ENCODE measurements around the gene EMP2. TPM values are rescaled to one million over a fixed set of nuclear protein-coding genes. Genes with fewer than 3 reads are reported as not detected.
"Not testable (repeated sequence)": the region's sequence is repeated elsewhere in the genome, so short reads cannot be mapped to it uniquely, and the experiment has no call there.

The EMP2 gene
- polyA plus RNA-seq, 1 donor = 21.2 TPM

GRCh38 chr16:10578474-10579316, 1.7 kb downstream of the EMP2 start:
- DNase-seq = no peak

GRCh38 chr16:10577305-10578202, 2.8 kb downstream of the EMP2 start:
- no peak for DNase-seq

- no peak for DNase-seq
Measured at GRCh38 chr16:10576390-10577304, 3.8 kb downstream of the EMP2 start.

GRCh38 chr16:10575506-10576130, 4.8 kb downstream of the EMP2 start:
- no peak for DNase-seq

- DNase-seq = no peak
Measured at GRCh38 chr16:10572611-10573010, 7.8 kb downstream of the EMP2 start.

GRCh38 chr16:10571354-10571753, 9.0 kb downstream of the EMP2 start:
- DNase-seq = no peak

- DNase-seq = no peak
Measured at GRCh38 chr16:10569621-10570020, 10.8 kb downstream of the EMP2 start.

GRCh38 chr16:10566613-10567012, 13.8 kb downstream of the EMP2 start:
- no peak for DNase-seq

GRCh38 chr16:10565167-10565566, 15.2 kb downstream of the EMP2 start:
- DNase-seq = no peak

- no peak for DNase-seq
Measured at GRCh38 chr16:10564591-10564990, 15.8 kb downstream of the EMP2 start.

GRCh38 chr16:10562361-10562899, 18.0 kb downstream of the EMP2 start:
- DNase-seq = no peak

GRCh38 chr16:10561425-10561824, 19.0 kb downstream of the EMP2 start:
- no peak for DNase-seq

- no peak for DNase-seq
Measured at GRCh38 chr16:10561001-10561400, 19.4 kb downstream of the EMP2 start.

GRCh38 chr16:10559792-10560191, 20.6 kb downstream of the EMP2 start:
- not testable (repeated sequence) for DNase-seq

- DNase-seq = no peak
Measured at GRCh38 chr16:10558746-10559641, 21.4 kb downstream of the EMP2 start.

GRCh38 chr16:10558305-10558704, 22.1 kb downstream of the EMP2 start:
- no peak for DNase-seq

- DNase-seq = no peak
Measured at GRCh38 chr16:10557750-10558149, 22.6 kb downstream of the EMP2 start.

- DNase-seq = no peak
Measured at GRCh38 chr16:10556236-10556635, 24.2 kb downstream of the EMP2 start.

GRCh38 chr16:10554569-10554968, 25.8 kb downstream of the EMP2 start:
- no peak for DNase-seq

- DNase-seq = no peak
Measured at GRCh38 chr16:10552998-10553491, 27.4 kb downstream of the EMP2 start.

All from left kidney (tissue), 2 donors.